HG03108 (cell line): ENCODE results near the gene ITGA7.

Source experiments
- ATAC-seq: cut with Tn5 transposase; IDR thresholded peaks from one replicate; pipeline ENCODE4 v1.9.1; 2021; ENCODE audit warnings: moderate library complexity; ENCODE audit not compliant: unreplicated experiment

ITGA7 gene

GRCh38 chr12:55703901-55704761 is 3.6 kb downstream of the ITGA7 start:
- ATAC-seq = no peak

GRCh38 chr12:55703288-55703687 is 4.4 kb downstream of the ITGA7 start:
- no peak for ATAC-seq

- no peak for ATAC-seq
Observed at GRCh38 chr12:55702861-55703260, 4.8 kb downstream of the ITGA7 start.

- ATAC-seq = no peak
Observed at GRCh38 chr12:55700255-55701018, 7.3 kb downstream of the ITGA7 start.

- ATAC-seq = no peak
Observed at GRCh38 chr12:55699471-55700055, 8.1 kb downstream of the ITGA7 start.

GRCh38 chr12:55698965-55699364 is 8.7 kb downstream of the ITGA7 start:
- no peak for ATAC-seq

- no peak for ATAC-seq
Observed at GRCh38 chr12:55698241-55698955, 9.3 kb downstream of the ITGA7 start.

GRCh38 chr12:55697686-55698085 is 10.0 kb downstream of the ITGA7 start:
- no peak for ATAC-seq

GRCh38 chr12:55696796-55697462 is 10.8 kb downstream of the ITGA7 start:
- ATAC-seq = no peak

GRCh38 chr12:55696141-55696540 is 11.6 kb downstream of the ITGA7 start:
- ATAC-seq = no peak

GRCh38 chr12:55695349-55695748 is 12.4 kb downstream of the ITGA7 start:
- no peak for ATAC-seq

GRCh38 chr12:55694651-55695050 is 13.1 kb downstream of the ITGA7 start:
- no peak for ATAC-seq

- no peak for ATAC-seq
Observed at GRCh38 chr12:55694188-55694515, 13.6 kb downstream of the ITGA7 start.

- ATAC-seq = no peak
Observed at GRCh38 chr12:55693323-55694187, 14.1 kb downstream of the ITGA7 start.

GRCh38 chr12:55692631-55693322 is 14.9 kb downstream of the ITGA7 start:
- ATAC-seq = no peak

- ATAC-seq = no peak
Observed at GRCh38 chr12:55688716-55689655, 18.7 kb downstream of the ITGA7 start.

- no peak for ATAC-seq
Observed at GRCh38 chr12:55687746-55688145, 20.0 kb downstream of the ITGA7 start.

GRCh38 chr12:55686366-55687010 is 21.2 kb downstream of the ITGA7 start:
- no peak for ATAC-seq
